OCI-M1 (cell line): ENCODE measurements around the gene PRICKLE3.

Source experiments
- DNase-seq: peaks from one replicate; lab custom pipeline; 2025; lab: John Stamatoyannopoulos, UW

PRICKLE3 gene

GRCh38 chrX:49186125-49187027 is at the start of gene PRICKLE3:
PRICKLE3 (minus strand) TSS chrX:49186373; CDS start chrX:49186297, 76 bp downstream.
- peak; percentile 88 for DNase-seq

DNA sequence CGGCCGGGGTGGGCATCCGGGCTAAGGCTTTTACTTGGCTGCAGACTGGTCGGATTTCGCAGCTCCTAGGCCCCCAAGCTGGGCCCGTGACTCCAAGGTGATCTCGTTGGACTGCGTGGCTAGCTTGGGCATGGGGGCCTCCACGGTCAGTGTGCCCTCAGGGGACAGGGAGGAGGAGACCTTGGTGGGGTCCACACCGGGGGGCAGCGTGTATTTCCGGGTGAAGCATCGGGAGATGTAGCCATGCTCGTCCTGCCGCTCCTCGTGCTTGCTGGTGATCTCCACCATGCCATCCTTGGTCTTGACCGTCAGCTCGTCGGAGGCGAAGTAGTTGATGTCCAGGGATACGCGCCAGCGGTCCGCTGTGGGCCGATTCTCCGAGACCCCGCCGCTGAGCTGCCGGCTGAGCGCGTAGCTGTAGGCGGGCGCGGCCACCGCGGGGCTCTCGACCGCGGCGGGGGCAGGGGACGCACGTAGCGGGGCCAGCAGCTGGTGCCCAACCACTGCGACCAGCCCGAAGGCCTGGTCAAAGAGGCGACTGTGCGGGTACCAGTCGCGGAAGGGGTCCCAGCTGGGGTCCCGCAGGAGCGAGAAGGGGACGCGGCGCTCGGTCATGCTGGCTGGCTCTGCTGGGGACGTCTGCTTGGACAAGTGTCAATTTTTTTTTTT is 47.8 kb upstream of the PRICKLE3 start:
- DNase-seq, result no peak

DNA sequence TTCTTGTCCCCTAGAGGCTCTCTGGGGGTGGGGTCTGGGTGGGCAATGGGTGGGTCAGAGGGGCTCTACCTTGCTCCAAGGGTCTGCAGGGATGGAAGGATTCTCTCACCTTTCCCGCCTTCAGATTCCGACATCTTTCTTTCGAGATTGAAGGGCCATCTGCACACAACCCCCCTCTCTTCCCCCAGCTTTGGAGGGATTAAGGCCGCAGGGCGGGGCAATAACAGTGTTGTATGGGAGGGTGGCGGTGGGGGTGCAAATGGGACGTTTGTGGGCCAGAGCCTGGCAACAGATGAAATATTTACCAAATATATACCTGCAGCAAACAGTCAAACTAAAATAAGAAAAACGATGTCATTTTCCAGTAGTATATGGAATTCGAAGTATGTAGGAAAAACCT is 47.0 kb upstream of the PRICKLE3 start, which contains the start of gene CACNA1F:
CACNA1F (minus strand) TSS at position 165 of the 400 bp plus-strand sequence; CDS start at position 134, 31 bp downstream.
- DNase-seq, result no peak

GRCh38 chrX:49232525-49232924 is 46.4 kb upstream of the PRICKLE3 start:
- no peak for DNase-seq

DNA sequence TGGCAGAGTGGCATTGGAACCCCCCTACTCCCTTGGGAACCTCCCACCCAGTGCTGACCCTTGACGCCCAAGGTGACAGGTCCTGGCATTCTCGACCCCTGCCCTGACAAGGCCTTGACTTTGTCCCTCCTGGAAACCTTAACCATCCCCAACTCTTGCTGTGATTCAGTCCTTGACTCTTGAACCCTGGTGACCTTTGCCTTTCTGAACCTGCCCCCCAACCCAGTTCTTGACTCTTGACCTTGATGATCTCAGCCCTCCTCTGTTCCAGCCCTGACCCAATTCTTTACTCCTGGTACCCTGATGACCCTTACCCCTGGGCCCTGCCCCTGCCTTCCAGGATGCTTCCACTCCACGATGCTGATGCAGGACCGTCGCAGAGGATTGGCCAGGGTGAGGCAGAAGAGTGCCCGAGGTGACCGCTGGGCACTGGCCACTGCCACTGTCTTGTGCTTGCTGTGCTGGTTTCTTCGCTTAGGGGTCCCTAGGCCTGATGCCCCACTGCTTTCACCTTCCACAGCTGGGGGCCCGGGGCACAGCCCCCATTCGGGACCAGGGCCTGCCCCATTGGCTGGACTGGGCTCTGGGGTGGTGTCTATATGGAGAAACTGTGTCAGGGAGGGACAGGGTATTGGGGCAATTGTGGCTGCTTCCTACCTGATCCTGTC is 45.3 kb upstream of the PRICKLE3 start:
- no peak for DNase-seq

GRCh38 chrX:49230500-49231232 is 44.5 kb upstream of the PRICKLE3 start:
- DNase-seq, result peak; percentile 62

DNA sequence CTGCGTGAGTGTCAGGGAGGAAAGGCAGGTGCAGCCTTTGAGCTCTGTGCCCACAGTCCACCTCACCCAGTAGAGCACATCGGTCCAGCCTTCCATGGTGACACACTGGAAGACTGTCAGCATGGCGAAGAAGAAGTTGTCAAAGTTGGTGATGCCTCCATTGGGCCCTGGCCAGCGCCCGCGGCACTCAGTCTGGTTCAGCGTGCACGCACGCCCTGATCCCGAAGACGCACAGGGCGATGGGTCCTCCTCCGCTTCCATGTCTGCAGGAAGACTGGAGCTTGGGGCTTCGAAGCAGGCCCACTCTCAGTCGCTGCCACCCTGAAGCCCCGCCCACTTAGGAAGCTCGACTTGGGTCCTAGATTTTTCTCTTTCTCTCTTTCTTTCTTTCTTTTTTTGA is 42.0 kb upstream of the PRICKLE3 start:
- no peak for DNase-seq

DNA sequence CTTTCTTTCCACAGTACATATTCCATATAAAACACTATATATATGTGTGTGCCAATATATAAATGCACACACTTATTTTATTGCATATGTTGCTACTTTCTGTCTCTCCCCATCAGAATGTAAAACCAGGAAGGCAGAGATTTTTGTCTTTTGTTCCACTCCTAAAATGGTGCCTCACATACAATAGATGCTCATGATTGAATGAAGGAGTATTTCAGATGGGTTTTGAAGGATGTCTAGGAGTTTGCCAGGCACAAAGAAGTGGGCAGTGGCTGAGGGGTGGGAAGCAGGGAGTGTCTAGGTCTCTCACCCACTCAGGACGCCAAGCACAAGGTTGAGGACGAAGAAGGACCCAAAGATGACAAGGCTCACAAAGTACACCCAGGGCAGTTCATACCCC is 41.6 kb upstream of the PRICKLE3 start:
- DNase-seq, result no peak

DNA sequence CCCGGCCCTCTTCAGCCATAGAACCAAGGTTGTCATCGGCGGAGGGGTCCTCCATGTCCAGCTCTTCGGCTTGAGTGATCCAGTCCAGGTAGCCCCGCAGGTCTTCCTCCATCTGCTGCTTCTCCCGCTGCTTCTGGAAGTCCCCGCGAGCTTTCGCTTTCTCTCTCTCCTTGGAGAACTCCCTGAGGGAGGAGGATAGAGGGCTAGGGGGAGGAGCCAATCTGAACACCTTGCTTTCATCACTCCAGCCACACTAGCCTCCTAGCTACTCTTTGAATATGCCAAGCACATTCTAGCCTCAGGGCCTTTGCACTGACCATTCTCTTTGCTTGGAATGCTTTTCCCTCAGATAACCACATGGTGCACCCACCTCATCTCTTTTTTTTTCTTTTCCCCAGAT is 40.8 kb upstream of the PRICKLE3 start:
- no peak for DNase-seq

GRCh38 chrX:49225858-49226257 is 39.7 kb upstream of the PRICKLE3 start:
- no peak for DNase-seq

- no peak for DNase-seq
Observed at GRCh38 chrX:49221868-49222267, 35.7 kb upstream of the PRICKLE3 start.

GRCh38 chrX:49220100-49220499 is 33.9 kb upstream of the PRICKLE3 start:
- DNase-seq, result no peak

DNA sequence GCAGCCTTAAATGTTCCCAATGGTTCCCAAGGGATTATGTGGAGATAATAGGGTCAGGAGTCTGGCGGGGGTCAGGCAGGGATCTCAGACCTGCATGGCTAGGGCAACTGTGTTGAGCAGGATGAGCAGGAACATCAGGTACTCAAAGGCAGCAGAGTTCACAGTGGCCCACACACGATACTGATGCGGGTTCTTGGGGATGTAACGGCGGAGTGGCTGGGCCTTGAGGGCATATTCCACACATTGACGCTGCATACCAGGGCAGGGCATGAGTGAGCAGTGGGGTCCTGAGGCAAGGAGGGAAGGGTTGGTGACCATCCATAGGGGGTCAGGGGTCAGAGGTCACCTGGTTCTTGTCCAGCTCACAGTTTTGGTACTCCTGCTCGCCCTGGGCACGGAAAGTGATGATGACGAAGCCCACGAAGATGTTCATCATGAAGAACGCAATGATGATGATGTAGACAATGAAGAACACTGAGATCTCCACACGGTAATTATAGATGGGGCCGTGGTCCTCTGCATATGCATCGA is 28.9 kb upstream of the PRICKLE3 start:
- no peak for DNase-seq

- no peak for DNase-seq
Observed at GRCh38 chrX:49214416-49214815, 28.2 kb upstream of the PRICKLE3 start.

- DNase-seq, result no peak
Observed at GRCh38 chrX:49212861-49213260, 26.7 kb upstream of the PRICKLE3 start.

DNA sequence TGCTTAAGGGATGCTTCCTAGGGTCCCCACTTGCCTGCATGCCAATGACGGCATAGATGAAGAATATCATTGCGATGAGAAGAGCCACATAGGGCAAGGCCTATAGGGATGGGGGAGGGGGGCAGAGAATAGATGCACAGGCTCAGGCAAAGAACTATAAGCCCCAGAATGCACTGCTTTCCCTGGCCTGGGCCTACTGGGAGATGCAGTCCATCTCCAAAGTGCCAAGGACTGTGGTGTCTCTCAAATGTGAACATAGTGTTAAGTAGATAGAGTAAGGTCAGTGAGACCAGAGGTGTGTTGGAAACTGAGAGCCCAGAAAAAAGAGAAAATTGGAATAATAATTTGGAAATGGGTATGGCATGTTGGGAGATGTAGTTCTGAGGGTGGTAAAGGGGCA is 26.0 kb upstream of the PRICKLE3 start:
- no peak for DNase-seq

- no peak for DNase-seq
Observed at GRCh38 chrX:49211074-49211473, 24.9 kb upstream of the PRICKLE3 start.

DNA sequence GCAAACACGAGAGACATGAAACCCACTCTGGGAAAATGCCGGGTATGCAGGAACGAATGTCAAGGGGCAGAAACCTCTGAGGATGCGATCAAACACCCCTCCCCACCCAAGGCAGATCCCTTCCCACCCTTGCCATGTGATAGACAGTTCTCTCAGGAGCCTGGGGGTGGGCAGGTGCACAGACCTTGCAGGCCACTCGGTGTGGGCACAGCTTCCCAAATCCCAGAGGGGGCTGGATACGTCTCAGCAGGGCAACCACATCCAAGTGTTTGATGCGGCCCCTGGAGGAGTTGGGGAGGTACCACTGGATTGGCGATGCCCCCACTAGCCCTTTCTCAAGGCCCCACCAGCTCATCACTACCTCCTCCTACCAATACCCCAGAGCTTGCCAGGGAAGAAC is 24.2 kb upstream of the PRICKLE3 start:
- DNase-seq, result no peak

DNA sequence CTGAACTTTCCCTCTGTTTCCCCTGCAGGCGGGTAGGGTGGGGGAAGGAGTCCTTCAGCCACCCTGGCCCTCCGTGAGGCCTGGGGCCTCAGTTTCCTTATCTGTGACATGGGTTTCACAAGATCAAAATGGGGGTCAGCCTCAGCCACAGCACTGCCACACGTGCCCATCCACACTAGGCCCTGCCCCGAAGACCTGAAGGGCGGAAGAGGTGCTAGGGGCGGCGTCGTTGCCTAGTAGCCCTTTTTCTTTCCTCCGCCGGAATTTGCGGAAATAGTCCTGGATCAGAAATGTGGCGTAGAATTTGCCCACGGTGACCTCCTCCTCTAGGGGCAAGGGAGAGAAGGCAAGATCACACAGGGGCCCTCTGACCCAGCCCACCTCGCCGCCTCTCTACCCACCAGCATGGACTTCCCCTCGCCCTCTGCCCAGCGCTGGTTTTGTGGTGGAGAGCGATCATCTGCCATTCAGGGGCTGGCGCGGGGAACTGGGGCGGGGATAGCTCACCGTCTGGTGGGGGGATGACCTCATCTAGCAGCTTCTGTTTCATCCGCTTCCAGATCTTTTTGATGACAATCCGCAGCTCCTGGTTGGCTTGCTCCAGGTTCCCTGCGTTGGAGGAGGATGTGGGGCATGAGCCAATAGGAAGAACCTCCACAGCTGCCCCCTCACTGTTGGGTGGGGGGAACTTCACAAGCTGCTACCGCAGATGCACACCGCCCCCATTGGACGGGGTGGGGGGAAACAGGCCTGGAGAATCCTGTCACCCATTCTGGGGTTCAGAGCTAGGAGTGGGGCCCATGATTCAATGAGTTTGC is 23.5 kb upstream of the PRICKLE3 start:
- no peak for DNase-seq

GRCh38 chrX:49208399-49208798 is 22.2 kb upstream of the PRICKLE3 start:
- DNase-seq, result no peak

GRCh38 chrX:49206543-49206942 is 20.4 kb upstream of the PRICKLE3 start:
- DNase-seq, result no peak
